ENCODE measurements around the gene HIPK2. TPM values are rescaled to one million over a fixed set of nuclear protein-coding genes. Genes with fewer than 3 reads are reported as not detected.

HIPK2 gene
- total and polyA plus RNA-seq, 5 experiments from 2014 or later: 2.1 to 32.9 (median 4.3) TPM

DNA sequence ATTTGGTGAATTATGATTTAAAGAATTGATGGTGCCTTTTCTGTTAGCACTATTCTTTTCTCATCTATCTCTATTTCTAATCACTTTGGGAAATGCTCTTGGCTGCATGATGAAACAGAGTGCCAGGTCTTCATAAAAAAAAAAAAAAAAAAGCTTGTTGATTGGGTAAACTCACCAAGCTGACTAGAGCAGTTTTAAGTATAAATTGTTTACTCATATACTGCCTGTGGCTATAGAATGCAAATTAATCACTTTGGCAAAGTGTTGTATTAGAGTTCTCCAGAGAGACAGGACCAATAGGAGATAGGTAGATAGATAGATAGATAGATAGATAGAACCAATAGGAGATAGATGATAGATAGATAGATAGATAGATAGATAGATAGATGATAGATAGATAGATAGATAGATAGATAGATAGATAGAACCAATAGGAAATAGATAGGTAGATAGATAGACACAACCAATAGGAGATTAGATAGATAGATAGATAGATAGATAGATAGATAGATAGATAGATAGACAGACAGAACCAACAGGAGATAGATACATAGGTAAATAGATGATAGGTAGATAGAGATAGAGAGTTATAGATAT lies 31.1 kb upstream of the HIPK2 start:
- Mint-ChIP-seq H3K4me3 (no peak overlapping the region), H3K4me1 (peaks cover 6 to 12% (median 8%) of the 10 kb centered on the region in 4 donors), H3K9me3 (peaks cover 0 to 13% (median 4%) of the 10 kb centered on the region in 9 donors), H3K36me3 (peaks cover 0 to 8% (median 6%) of the 10 kb centered on the region in 3 donors), H3K27ac (peak overlapping the region in 1 of 10 donors; percentile 7), H3K27me3 (peaks cover 0 to 10% (median 2%) of the 10 kb centered on the region in 5 donors)
- POLR2A ChIA-PET: no interaction called here
- ATAC-seq (no peak), DNase-seq (no peak)

DNA sequence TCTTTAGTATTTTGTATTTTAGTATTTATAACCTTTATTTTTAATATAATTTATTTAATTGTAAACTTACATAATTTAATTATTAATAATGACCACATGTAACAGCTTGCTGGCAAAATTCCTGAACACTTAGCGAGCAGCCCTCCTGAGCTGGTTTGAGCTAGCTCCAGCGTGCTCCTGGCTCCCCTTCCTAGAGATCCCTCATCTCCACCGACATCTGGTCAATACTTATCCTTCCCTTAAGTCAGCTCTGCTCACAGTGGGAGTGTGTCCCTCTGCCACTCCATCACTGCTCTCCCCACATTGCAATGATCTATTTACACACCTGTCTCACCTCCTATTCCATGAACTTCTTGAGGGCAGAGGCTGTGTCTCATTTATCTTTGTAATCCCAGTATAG lies 30.6 kb upstream of the HIPK2 start:
- POLR2A ChIA-PET: no interaction called here
- H3K27me3 Mint-ChIP-seq: peaks cover 0 to 10% (median 2%) of the 10 kb centered on the region in 5 donors
- peaks cover 0 to 9% (median 8%) of the 10 kb centered on the region in 3 donors for H3K36me3 Mint-ChIP-seq

GRCh38 chr7:139807009-139807408 lies 29.2 kb upstream of the HIPK2 start:
- peaks cover 0 to 11% (median 3%) of the 10 kb centered on the region in 5 donors for H3K27me3 Mint-ChIP-seq
- ATAC-seq (no peak), DNase-seq (no peak)
- no peak overlapping the region for H3K4me3 Mint-ChIP-seq
- H3K4me1 Mint-ChIP-seq: peaks cover 0 to 5% (median 3%) of the 10 kb centered on the region in 4 donors
- H3K27ac Mint-ChIP-seq: peak overlapping the region in 1 of 10 donors; percentile 47
- POLR2A ChIA-PET: no interaction called here
- H3K9me3 Mint-ChIP-seq: peaks cover 0 to 25% (median 10%) of the 10 kb centered on the region in 9 donors
- peaks cover 0 to 17% (median 14%) of the 10 kb centered on the region in 3 donors for H3K36me3 Mint-ChIP-seq

More for the DNA sequence above, 30.6 kb upstream of the HIPK2 start:
- H3K4me3 Mint-ChIP-seq: no peak overlapping the region
- ATAC-seq (no peak), DNase-seq (no peak)
- H3K9me3 Mint-ChIP-seq: peaks cover 0 to 13% (median 4%) of the 10 kb centered on the region in 9 donors
- H3K4me1 Mint-ChIP-seq: peaks cover under 1 to 7% (median 3%) of the 10 kb centered on the region in 4 donors
- peak overlapping the region in 1 of 10 donors; percentile 7 for H3K27ac Mint-ChIP-seq

GRCh38 chr7:139804571-139804970 lies 26.8 kb upstream of the HIPK2 start:
- no peak overlapping the region for H3K27ac Mint-ChIP-seq
- ATAC-seq: no peak
- H3K4me3 Mint-ChIP-seq: no peak overlapping the region
- H3K27me3 Mint-ChIP-seq: peaks cover 0 to 11% (median 3%) of the 10 kb centered on the region in 5 donors
- peaks cover 0 to 5% (median 1%) of the 10 kb centered on the region in 4 donors for H3K4me1 Mint-ChIP-seq
- peaks cover 0 to 25% (median 10%) of the 10 kb centered on the region in 9 donors for H3K9me3 Mint-ChIP-seq
- DNase-seq: no peak
- POLR2A ChIA-PET: no interaction called here
- H3K36me3 Mint-ChIP-seq: peaks cover 0 to 17% (median 14%) of the 10 kb centered on the region in 3 donors

- H3K27ac Mint-ChIP-seq: peak overlapping the region in 1 of 10 donors; percentile 8
- H3K4me1 Mint-ChIP-seq: peaks cover 0 to 11% (median 5%) of the 10 kb centered on the region in 4 donors
- POLR2A ChIA-PET: interaction anchor here (0.7 kb wide), 1 partner anchor 215 kb away, joined by 4 read pairs; no protein-coding TSS in a partner anchor
- H3K27me3 Mint-ChIP-seq: peaks cover 0 to 3% (median 0%) of the 10 kb centered on the region in 5 donors
- peaks cover 0 to 18% (median 11%) of the 10 kb centered on the region in 3 donors for H3K36me3 Mint-ChIP-seq
- peaks cover 0 to 20% (median 11%) of the 10 kb centered on the region in 9 donors for H3K9me3 Mint-ChIP-seq
- ATAC-seq: no peak
- H3K4me3 Mint-ChIP-seq: no peak overlapping the region
- DNase-seq: no peak
Observed at GRCh38 chr7:139799586-139799985, 21.8 kb upstream of the HIPK2 start.

DNA sequence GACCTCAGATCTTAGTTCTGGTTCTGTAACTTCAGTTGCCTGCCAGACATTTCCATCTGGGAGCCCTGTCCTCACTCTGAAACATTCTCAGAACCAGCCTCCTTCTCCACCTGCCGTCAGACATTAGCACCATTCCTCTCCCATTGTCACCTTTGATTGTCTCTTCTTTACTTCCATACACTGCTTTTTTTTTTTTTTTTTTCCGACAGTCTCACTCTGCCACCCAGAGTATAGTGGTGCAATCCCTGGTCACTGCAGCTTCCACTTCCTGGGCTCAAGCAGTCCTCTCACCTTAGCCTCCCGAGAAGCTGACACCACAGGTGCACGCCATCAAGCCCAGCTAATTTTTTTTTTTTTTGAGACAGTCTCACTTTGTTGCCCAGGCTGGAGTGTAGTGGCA lies 21.1 kb upstream of the HIPK2 start:
- H3K27ac Mint-ChIP-seq: no peak overlapping the region
- ATAC-seq: no peak
- H3K4me1 Mint-ChIP-seq: peaks cover 0 to 11% (median 5%) of the 10 kb centered on the region in 4 donors
- DNase-seq: no peak
- POLR2A ChIA-PET: interaction anchor here (0.7 kb wide), 1 partner anchor 215 kb away, joined by 4 read pairs; no protein-coding TSS in a partner anchor
- peaks cover 0 to 17% (median 11%) of the 10 kb centered on the region in 9 donors for H3K9me3 Mint-ChIP-seq
- no peak overlapping the region for H3K4me3 Mint-ChIP-seq
- peaks cover 0 to 15% (median 11%) of the 10 kb centered on the region in 3 donors for H3K36me3 Mint-ChIP-seq
- peaks cover 0 to 3% (median 0%) of the 10 kb centered on the region in 5 donors for H3K27me3 Mint-ChIP-seq

- Mint-ChIP-seq H3K27ac (peak overlapping the region in 2 of 10 donors; percentile 10 to 37), H3K4me3 (no peak overlapping the region), H3K9me3 (peaks cover 0 to 15% (median 9%) of the 10 kb centered on the region in 9 donors), H3K27me3 (peaks cover 0 to 3% (median 0%) of the 10 kb centered on the region in 5 donors), H3K4me1 (peaks cover 0 to 11% (median 5%) of the 10 kb centered on the region in 4 donors), H3K36me3 (peaks cover 0 to 14% (median 6%) of the 10 kb centered on the region in 3 donors)
- ATAC-seq (no peak), DNase-seq (no peak)
- POLR2A ChIA-PET: no interaction called here
Observed at GRCh38 chr7:139798221-139798620, 20.4 kb upstream of the HIPK2 start.

- no peak for DNase-seq
- Mint-ChIP-seq H3K9me3 (peaks cover 0 to 9% (median 4%) of the 10 kb centered on the region in 9 donors), H3K27me3 (no peaks in the 10 kb centered on the region), H3K27ac (no peak overlapping the region), H3K4me3 (no peak overlapping the region), H3K4me1 (peaks cover 0 to 11% (median 5%) of the 10 kb centered on the region in 4 donors), H3K36me3 (peaks cover 0 to 8% (median 2%) of the 10 kb centered on the region in 3 donors)
- ATAC-seq: no peak
- POLR2A ChIA-PET: no interaction called here
Observed at GRCh38 chr7:139797607-139798006, 19.8 kb upstream of the HIPK2 start.

DNA sequence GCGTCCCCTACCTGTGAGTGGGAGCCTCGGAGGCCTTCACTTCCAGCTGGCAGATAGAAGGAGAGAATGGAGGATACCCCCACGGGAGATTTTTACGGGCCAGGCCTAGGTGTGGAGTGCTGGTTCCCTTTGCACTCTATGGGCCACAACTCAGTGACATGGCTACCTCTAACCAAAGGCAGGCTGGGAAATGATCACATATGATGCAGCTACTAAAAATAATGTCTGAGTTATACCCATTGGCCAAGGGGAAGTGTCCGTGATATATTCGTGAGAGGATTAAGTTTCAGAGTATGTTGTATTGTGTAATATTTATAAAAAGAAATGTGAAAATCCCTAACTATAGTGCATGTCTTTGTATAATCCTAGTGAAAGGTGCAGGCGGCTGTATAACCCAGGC lies 13.5 kb upstream of the HIPK2 start:
- peaks cover 0 to 8% (median 4%) of the 10 kb centered on the region in 9 donors for H3K9me3 Mint-ChIP-seq
- H3K27ac Mint-ChIP-seq: no peak overlapping the region
- DNase-seq: no peak
- H3K4me3 Mint-ChIP-seq: no peak overlapping the region
- no peak for ATAC-seq
- no peaks in the 10 kb centered on the region for H3K4me1 Mint-ChIP-seq
- peaks cover 0 to 7% (median 0%) of the 10 kb centered on the region in 5 donors for H3K27me3 Mint-ChIP-seq
- POLR2A ChIA-PET: no interaction called here
- H3K36me3 Mint-ChIP-seq: peaks cover 0 to 5% (median 2%) of the 10 kb centered on the region in 3 donors

DNA sequence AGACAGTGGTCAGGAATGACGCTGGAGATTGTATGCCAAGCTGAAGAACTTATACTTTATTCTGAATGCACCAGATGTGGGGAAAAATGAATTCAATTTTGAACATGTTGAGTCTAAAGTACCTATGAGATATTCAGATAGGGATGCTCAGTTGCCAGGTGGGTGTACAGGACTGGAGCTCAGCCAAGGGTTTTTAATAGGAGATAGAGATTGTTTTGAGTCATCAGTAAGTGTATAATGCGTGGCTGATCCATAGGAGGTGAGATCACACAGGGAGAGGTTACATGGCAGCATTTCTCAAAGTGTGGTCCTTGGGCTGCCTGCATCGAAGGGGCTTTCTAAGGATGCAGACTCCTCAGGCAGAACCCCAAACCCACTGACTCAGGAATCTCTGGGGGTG lies 6.8 kb upstream of the HIPK2 start:
- POLR2A ChIA-PET: no interaction called here
- H3K4me3 Mint-ChIP-seq: no peak overlapping the region
- peaks cover 2 to 20% (median 11%) of the 10 kb centered on the region in 5 donors for H3K27me3 Mint-ChIP-seq
- no peak overlapping the region for H3K27ac Mint-ChIP-seq
- ATAC-seq (no peak), DNase-seq (no peak)
- H3K4me1 Mint-ChIP-seq: peaks cover 0 to 4% (median 1%) of the 10 kb centered on the region in 4 donors
- H3K9me3 Mint-ChIP-seq: no peaks in the 10 kb centered on the region
- no peaks in the 10 kb centered on the region for H3K36me3 Mint-ChIP-seq

GRCh38 chr7:139783647-139784385 lies 6.0 kb upstream of the HIPK2 start:
- ATAC-seq: no peak
- DNase-seq: no peak
- H3K36me3 Mint-ChIP-seq: no peaks in the 10 kb centered on the region
- no peak overlapping the region for H3K27ac Mint-ChIP-seq
- peaks cover 6 to 12% (median 8%) of the 10 kb centered on the region in 4 donors for H3K4me1 Mint-ChIP-seq
- no peaks in the 10 kb centered on the region for H3K9me3 Mint-ChIP-seq
- POLR2A ChIA-PET: no interaction called here
- H3K27me3 Mint-ChIP-seq: peaks cover 2 to 22% (median 15%) of the 10 kb centered on the region in 5 donors
- no peak overlapping the region for H3K4me3 Mint-ChIP-seq

GRCh38 chr7:139782932-139783331 lies 5.1 kb upstream of the HIPK2 start:
- H3K9me3 Mint-ChIP-seq: no peaks in the 10 kb centered on the region
- no peak overlapping the region for H3K27ac Mint-ChIP-seq
- ATAC-seq (no peak), DNase-seq (no peak)
- H3K27me3 Mint-ChIP-seq: peaks cover 2 to 22% (median 13%) of the 10 kb centered on the region in 5 donors
- POLR2A ChIA-PET: no interaction called here
- no peak overlapping the region for H3K4me3 Mint-ChIP-seq
- no peaks in the 10 kb centered on the region for H3K36me3 Mint-ChIP-seq
- peaks cover 10 to 18% (median 12%) of the 10 kb centered on the region in 4 donors for H3K4me1 Mint-ChIP-seq
